ENCODE results near the gene AHNAK2.

The AHNAK2 gene

DNA sequence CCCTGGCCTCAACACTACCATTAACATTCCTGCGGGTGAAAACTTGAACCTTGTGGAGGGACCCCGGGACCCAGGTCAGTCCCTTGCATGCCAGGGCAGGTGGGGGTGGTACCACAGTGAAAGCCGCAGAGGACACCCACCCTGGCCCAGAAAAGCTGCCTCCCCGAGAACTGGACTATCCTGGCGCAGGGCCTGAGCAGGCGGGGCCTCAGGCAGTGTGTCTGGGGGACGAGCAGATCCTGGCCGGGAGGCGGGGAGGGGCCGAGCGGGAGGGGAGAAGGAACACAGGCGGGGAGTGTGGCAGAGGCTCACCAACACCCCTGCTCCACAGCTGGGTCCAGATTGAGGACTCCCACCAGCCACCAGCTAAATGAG, 10.0 kb downstream of the AHNAK2 start:
- DNase-seq (ENCODE audit: low read depth), result peak; percentile 37
- H3K4me3 ChIP-seq (ENCODE audit: control insufficient read depth, low read depth, low read length), result peak overlapping the region; percentile 78

DNA sequence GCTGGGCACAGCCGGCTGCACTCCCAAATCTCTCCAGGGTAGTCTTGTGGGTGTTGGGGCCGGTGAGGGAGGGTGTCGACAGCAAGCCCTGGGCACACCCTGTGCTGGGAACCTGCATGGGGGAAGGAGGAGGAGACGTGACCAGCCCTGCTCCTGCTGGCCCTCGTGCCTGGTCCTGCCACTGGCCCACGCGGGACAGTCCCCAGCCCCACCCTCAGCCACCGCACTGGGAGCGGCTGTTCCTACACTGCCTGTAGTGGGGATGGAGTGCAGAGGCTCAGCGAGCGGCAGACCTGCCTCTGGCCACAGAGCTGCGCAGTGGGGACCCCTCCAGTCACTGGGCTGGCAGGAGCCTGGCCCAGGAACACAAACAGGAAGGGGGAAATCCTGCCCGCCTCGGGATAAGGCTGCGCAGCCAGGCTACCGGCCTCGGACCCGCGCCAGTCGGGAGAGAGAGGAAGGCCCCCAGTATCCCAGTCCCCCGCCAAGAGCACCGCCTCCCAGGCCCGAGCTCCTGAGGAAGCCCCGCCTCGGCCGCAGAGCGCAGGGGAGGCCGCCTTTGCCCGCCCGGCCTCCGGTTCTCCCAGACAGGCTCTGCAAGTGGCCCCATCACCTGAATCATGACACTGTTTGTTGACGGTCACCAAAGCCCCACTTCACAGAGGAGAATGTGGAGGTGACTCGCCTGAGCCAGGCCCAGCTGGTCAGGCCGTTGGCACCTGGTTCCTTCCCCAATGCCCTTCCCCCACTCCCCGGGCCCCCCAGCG, 10.6 kb downstream of the AHNAK2 start:
- H3K4me3 ChIP-seq (ENCODE audit: control insufficient read depth, low read depth, low read length), result peak overlapping the region; percentile 78
- TF ChIP-seq, protein P1, sequence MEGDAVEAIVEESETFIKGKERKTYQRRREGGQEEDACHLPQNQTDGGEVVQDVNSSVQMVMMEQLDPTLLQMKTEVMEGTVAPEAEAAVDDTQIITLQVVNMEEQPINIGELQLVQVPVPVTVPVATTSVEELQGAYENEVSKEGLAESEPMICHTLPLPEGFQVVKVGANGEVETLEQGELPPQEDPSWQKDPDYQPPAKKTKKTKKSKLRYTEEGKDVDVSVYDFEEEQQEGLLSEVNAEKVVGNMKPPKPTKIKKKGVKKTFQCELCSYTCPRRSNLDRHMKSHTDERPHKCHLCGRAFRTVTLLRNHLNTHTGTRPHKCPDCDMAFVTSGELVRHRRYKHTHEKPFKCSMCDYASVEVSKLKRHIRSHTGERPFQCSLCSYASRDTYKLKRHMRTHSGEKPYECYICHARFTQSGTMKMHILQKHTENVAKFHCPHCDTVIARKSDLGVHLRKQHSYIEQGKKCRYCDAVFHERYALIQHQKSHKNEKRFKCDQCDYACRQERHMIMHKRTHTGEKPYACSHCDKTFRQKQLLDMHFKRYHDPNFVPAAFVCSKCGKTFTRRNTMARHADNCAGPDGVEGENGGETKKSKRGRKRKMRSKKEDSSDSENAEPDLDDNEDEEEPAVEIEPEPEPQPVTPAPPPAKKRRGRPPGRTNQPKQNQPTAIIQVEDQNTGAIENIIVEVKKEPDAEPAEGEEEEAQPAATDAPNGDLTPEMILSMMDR (conservative IDR thresholded peaks at IDR 0.05; ENCODE audit: control insufficient read depth, insufficient read depth, low read depth, low read length), result no peak
- DNase-seq (ENCODE audit: low read depth), result peak; percentile 33

More for the DNA sequence above, 10.0 kb downstream of the AHNAK2 start:
- TF ChIP-seq, protein P1 (conservative IDR thresholded peaks at IDR 0.05; ENCODE audit: control insufficient read depth, insufficient read depth, low read depth, low read length), result no peak

DNA sequence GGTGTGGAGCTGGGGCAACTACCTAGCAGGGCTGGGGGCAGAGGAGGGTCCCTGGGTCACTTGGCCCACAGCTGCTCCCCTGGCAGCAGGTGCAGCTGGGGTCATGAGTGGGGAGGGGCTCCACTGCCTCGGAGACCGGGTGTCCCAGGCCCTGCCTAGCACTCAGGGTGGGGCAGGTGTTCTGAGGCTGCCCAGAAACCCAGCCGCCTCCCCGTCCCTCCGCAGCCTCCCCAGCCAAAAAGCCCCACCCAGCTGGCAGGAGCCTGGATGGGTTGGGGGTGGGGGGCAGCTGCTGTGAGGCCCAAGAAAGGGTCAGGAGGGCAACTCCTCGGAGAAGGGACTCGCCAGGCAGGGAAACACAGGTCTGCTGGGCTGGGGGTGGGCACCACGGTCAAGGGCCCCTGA, 11.2 kb downstream of the AHNAK2 start:
- H3K4me3 ChIP-seq (ENCODE audit: control insufficient read depth, low read depth, low read length), result no peak overlapping the region
- TF ChIP-seq, protein P1 (conservative IDR thresholded peaks at IDR 0.05; ENCODE audit: control insufficient read depth, insufficient read depth, low read depth, low read length), result no peak
- no peak for DNase-seq (ENCODE audit: low read depth)

DNA sequence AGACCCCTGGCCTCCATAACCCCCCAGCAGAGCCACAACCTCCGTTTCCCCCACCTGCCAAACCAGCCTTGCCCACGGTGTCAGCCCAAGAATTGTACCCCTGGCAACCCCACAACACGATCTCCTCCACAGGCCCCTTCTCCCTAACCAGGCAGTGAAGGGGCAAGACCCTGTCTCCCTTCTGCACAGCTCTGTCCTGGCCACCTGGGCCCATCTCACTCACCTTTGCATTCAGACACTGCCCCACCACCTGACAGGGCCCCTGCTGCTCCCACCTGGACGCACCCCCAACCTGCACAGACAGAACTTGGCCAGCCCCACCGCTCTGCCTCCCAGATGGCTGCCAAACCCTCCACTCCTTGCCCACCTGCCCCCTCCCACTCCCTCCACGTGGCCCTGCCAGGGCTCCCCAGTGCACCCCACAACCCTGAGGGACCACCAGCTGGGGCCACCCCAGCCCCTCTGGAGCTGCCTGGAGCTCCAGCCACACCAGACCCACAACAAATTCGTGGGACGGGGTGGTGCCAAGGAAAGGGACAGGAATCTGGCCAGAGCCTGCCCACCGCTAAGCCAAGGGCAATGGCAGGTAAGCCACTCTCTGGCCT, 11.8 kb downstream of the AHNAK2 start:
- DNase-seq (ENCODE audit: low read depth), result no peak
- TF ChIP-seq, protein P1 (conservative IDR thresholded peaks at IDR 0.05; ENCODE audit: control insufficient read depth, insufficient read depth, low read depth, low read length), result no peak
- no peak overlapping the region for H3K4me3 ChIP-seq (ENCODE audit: control insufficient read depth, low read depth, low read length)

DNA sequence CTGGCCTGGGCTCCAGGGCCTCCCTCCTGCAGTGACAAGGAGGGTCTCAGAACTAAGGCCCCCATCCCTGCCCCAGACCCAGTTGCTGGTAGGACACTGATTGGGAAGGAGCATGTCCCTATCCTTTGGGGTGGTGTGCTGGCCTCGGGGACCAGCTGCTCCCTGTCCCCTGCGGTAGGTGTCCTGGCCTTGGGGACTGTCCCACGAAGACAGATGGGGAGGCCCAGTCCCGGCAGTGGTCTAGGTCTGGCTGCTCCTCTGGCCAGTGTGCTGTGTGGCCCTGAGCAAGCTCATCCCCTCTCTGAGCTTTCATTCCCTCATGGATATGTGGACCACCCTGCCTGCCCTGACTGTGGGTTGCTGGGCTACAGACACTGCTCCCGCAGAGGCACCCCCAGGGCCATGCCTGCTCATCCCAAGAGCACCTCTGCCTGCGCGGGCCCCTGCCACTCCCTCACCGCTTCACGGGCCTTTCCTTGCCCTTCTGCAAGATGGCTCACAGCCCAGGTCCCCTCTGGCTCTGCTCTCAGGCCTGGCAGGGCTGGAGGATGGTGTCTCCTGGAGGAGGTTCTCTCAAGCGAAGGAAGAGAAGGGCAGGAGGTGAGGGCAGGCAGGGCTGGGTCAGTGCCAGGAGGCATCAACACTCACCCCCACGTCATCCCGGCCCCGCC, 12.5 kb downstream of the AHNAK2 start:
- no peak overlapping the region for H3K4me3 ChIP-seq (ENCODE audit: control insufficient read depth, low read depth, low read length)
- no peak for DNase-seq (ENCODE audit: low read depth)
- TF ChIP-seq, protein P1 (conservative IDR thresholded peaks at IDR 0.05; ENCODE audit: control insufficient read depth, insufficient read depth, low read depth, low read length), result no peak

DNA sequence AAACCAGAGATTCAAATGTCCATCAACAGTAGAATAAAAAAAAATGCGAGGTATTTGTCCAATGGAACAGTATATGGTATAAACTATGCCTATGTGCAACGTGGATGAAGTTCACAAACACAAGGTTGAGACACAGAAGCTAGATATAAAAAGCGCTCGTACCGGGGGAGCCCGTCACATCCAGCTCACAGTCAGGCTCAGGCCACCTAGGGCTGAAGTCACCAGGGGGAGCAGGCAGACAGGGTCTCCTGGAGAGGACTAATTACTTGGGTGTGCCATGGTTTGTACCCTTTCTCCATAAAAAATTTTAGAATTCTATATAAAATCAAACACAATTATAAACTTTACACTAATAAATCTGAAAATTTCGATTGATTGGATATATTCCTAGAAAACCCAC, 13.6 kb downstream of the AHNAK2 start:
- no peak overlapping the region for H3K4me3 ChIP-seq (ENCODE audit: control insufficient read depth, low read depth, low read length)
- TF ChIP-seq, protein P1 (conservative IDR thresholded peaks at IDR 0.05; ENCODE audit: control insufficient read depth, insufficient read depth, low read depth, low read length), result no peak
- DNase-seq (ENCODE audit: low read depth), result no peak

Data from fibroblast of mammary gland (primary cell).